ENCODE results near the gene ISYNA1.

GRCh38 chr19:18435178-18435841 lies 2.6 kb downstream of the ISYNA1 start:
- no peak for TF ChIP-seq CTCF (CRISPR knock-in tag; IDR thresholded peaks at IDR 0.05)
- TF ChIP-seq POLR2A (IDR thresholded peaks at IDR 0.05; ENCODE audit: insufficient read depth in 1 of 2, low read depth in 2 of 2, low read length in 2 of 2): no peak
- no peak for TF ChIP-seq KAT2B (IDR thresholded peaks at IDR 0.05; ENCODE audit: borderline replicate concordance, low read depth, low read length)
- TF ChIP-seq CENPX (CRISPR knock-in tag; IDR thresholded peaks at IDR 0.05): no peak
- no peak for TF ChIP-seq ZFP41 (CRISPR knock-in tag; IDR thresholded peaks at IDR 0.05; ENCODE audit: borderline replicate concordance)
- TF ChIP-seq TFDP1 (CRISPR knock-in tag; IDR thresholded peaks at IDR 0.05; ENCODE audit: borderline replicate concordance): no peak
- TF ChIP-seq CCAR2 (optimal IDR thresholded peaks at IDR 0.05; ENCODE audit: low read depth, low read length): no peak
- no peak for TF ChIP-seq NONO (IDR thresholded peaks at IDR 0.05)
- TF ChIP-seq NONO (CRISPR knock-in tag; conservative IDR thresholded peaks at IDR 0.05): no peak
- TF ChIP-seq SP2 (CRISPR knock-in tag; IDR thresholded peaks at IDR 0.05): no peak
- TF ChIP-seq BRCA1 (CRISPR knock-in tag; IDR thresholded peaks at IDR 0.05): no peak
